ENCODE results near the gene ETDC.

Gene ETDC

GRCh38 chrX:135346975-135347374 lies 37.7 kb downstream of the ETDC start:
- no peak for DNase-seq (ENCODE audit: low spot score)

DNA sequence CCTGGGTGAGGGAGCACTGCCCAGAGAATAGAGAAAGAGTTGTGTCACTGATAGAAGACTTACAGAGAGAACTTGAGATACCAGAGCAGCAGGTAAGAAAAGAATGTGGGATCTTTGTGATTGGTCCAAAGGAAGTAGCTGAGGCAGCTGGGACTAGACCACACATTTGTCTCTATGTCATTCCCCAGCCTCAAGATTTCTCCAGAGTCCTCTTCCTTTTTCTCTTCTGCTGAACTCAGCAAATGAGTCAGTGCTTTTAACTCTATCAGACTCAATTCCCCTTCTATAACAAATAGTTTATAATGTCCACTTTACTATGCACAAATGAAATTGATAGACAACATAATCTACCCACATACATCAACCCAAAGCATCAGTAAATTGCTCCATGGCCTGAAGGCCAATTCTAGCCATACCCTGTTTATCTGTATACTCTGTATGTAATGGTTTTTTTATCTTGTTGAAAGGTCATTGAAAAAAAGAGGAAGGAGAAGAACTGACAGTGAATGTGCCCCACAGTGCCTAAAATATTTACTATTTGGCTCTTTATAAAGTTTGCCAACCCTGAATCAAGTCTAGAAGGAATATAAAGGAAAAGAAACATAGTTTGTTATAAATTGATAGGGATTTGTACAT lies 38.2 kb downstream of the ETDC start:
- no peak for DNase-seq (ENCODE audit: low spot score)

GRCh38 chrX:135354288-135354687 lies 45.0 kb downstream of the ETDC start:
- no peak for DNase-seq (ENCODE audit: low spot score)

All from SW480 (cell line).